Measurements from ENCODE around the gene STARD8.

GRCh38 chrX:68665502-68665901, 18.0 kb downstream of the STARD8 start:
- no peak for TF ChIP-seq POLR2AphosphoS5 (IDR thresholded peaks at IDR 0.05; ENCODE audit: low read depth)
- no peak for TF ChIP-seq CTCF (IDR thresholded peaks at IDR 0.05; ENCODE audit: insufficient read depth, low read length)
- TF ChIP-seq REST (IDR thresholded peaks at IDR 0.05; ENCODE audit: insufficient replicate concordance, low read depth) = no peak

All from HL-60 (cell line).